Transverse colon (tissue), 4 donors: ENCODE data around the gene FXYD6. TPM values are rescaled to one million over a fixed set of nuclear protein-coding genes. Genes with fewer than 3 reads are reported as not detected.
A peak's percentile ranks its signal among the peaks of the same experiment; 100 is the strongest.

ENCODE experiments used
- DNase-seq: peaks from one replicate; pipeline ENCODE4 v3.0.0-alpha.2; 2019
- H3K27ac ChIP-seq, 4 donors: fragments of 200-600 bp; sonication (generic); 2 replicates each; pipeline ENCODE4 v1.5.1; 2016 to 2018; ENCODE audit warnings: inconsistent platforms in 4 of 4
- H3K27me3 ChIP-seq: fragments of 200-600 bp; sonication (generic); 2 replicates; pipeline ENCODE4 v1.5.1; 2017; ENCODE audit warnings: inconsistent platforms
- H3K36me3 ChIP-seq, 4 donors: fragments of 200-600 bp; sonication (generic); 2 replicates each; pipeline ENCODE4 v1.5.1; 2017 to 2019; ENCODE audit warnings: inconsistent platforms in 4 of 4
- H3K4me1 ChIP-seq, 4 donors: fragments of 200-600 bp; sonication (generic); 2 replicates each; pipeline ENCODE4 v1.5.1; 2017 to 2020; ENCODE audit warnings: inconsistent platforms in 4 of 4
- H3K4me3 ChIP-seq, 4 donors: fragments of 200-600 bp; sonication (generic); 1 replicate in 1 of 4; 2 replicates in 3 of 4; pipeline versions ENCODE4 v1.5.1 to v1.6.1; 2017 to 2019; ENCODE audit warnings: inconsistent platforms in 4 of 4
- H3K9me3 ChIP-seq, 2 donors: fragments of 200-600 bp; sonication (generic); 2 replicates each; pipeline ENCODE4 v1.5.1; 2017 to 2019; ENCODE audit warnings: inconsistent platforms in 2 of 2
- EP300 ChIP-seq: sonication (generic); formaldehyde crosslinking; IDR thresholded peaks from one replicate; pipeline ENCODE4 v1.6.1; 2017; ENCODE audit warnings: antibody characterized with exemption, low read depth
- POLR2A ChIP-seq: fragments of 450-650 bp; IDR thresholded peaks from one replicate; pipeline ENCODE4 v1.6.1; 2016; ENCODE audit warnings: antibody characterized with exemption, mild to moderate bottlenecking, moderate library complexity
- POLR2AphosphoS5 ChIP-seq, 3 donors: sonication (generic); formaldehyde crosslinking; IDR thresholded peaks; one replicate each; pipeline ENCODE4 v1.6.1; 2016; ENCODE audit warnings: antibody characterized with exemption in 3 of 3
- WGBS, 2 donors: methylation state at CpG; one replicate each; pipeline ENCODE4 v1.1.5; 2018; ENCODE audit warnings: low coverage in 1 of 2; 5-methylcytosine and 5-hydroxymethylcytosine counted together
- in situ Hi-C, 4 donors: fragments of 200-750 bp; cut with MboI; loops; one replicate each; pipeline versions ENCODE4 v1.15.0 to v1.15.1; 2017; ENCODE audit warnings: low sequenced_read_pairs in 3 of 4, low pct_ligation_motif_present in 1 of 4, low pct_unique_long_range_greater_than_20kb in 1 of 4
- intact Hi-C: fragments of 100-400 bp; cut with DNase I; formaldehyde crosslinking; loops from one replicate; pipeline ENCODE4 v1.15.1; 2023; ENCODE audit warnings: low total_unique reads
- total RNA-seq, 4 donors: library from RNA; depleted of rRNA; stranded (reverse); fragments of >200 nt; gene quantifications; one replicate each; pipeline ENCODE4 v1.1.0, GENCODE V29; 2016
- TF ChIP-seq, protein P1 (sequence below), 5 experiments: fragments of 200-600 bp in 3 of 5; fragments of 450-650 bp in 2 of 5; sonication (generic) in 3 of 5; IDR thresholded peaks; 1 replicate in 2 of 5; 2 replicates in 3 of 5; pipeline ENCODE4 v1.5.1; 2016 to 2017; ENCODE audit warnings: antibody characterized with exemption in 5 of 5, inconsistent platforms in 3 of 5, mild to moderate bottlenecking in 2 of 5, moderate library complexity in 1 of 5

Gene FXYD6
- total RNA-seq, 4 donors from 2014 or later = 29.2 to 62.5 (median 46.0) TPM

GRCh38 chr11:117823294-117823945 lies 53.0 kb downstream of the FXYD6 start:
- peak; percentile 13 for DNase-seq
- Histone ChIP-seq H3K27me3 (no peaks in the 10 kb centered on the region), H3K27ac (peak overlapping the region; percentile 60 to 72 (median 64)), H3K9me3 (no peaks in the 10 kb centered on the region), H3K36me3 (no peaks in the 10 kb centered on the region), H3K4me1 (peaks cover 0 to 43% (median 13%) of the 10 kb centered on the region in 4 donors), H3K4me3 (no peak overlapping the region)
- in situ Hi-C loops (loop anchor here in 1 of 4 donors (25.0 kb wide), 2 partner anchors 239 to 386 kb away; no protein-coding TSS in a partner anchor), intact Hi-C loops (no loop called here)
- WGBS, 2 donors = 68 to 83% methylated on average over 1 to 18 of the region's 18 CpGs
- TF ChIP-seq, protein P1, sequence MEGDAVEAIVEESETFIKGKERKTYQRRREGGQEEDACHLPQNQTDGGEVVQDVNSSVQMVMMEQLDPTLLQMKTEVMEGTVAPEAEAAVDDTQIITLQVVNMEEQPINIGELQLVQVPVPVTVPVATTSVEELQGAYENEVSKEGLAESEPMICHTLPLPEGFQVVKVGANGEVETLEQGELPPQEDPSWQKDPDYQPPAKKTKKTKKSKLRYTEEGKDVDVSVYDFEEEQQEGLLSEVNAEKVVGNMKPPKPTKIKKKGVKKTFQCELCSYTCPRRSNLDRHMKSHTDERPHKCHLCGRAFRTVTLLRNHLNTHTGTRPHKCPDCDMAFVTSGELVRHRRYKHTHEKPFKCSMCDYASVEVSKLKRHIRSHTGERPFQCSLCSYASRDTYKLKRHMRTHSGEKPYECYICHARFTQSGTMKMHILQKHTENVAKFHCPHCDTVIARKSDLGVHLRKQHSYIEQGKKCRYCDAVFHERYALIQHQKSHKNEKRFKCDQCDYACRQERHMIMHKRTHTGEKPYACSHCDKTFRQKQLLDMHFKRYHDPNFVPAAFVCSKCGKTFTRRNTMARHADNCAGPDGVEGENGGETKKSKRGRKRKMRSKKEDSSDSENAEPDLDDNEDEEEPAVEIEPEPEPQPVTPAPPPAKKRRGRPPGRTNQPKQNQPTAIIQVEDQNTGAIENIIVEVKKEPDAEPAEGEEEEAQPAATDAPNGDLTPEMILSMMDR (IDR thresholded peaks at IDR 0.05) = peak in 2 of 5 experiments; percentile 15
- TF ChIP-seq EP300 (no peak), POLR2A (no peak), POLR2AphosphoS5 (IDR thresholded peaks at IDR 0.05) (no peak)

GRCh38 chr11:117822074-117823033 lies 54.1 kb downstream of the FXYD6 start:
- no peak overlapping the region for H3K4me3 ChIP-seq
- no peaks in the 10 kb centered on the region for H3K27me3 ChIP-seq
- 66% methylated on average over 33 of the region's 33 CpGs; no CpG with 5 or more reads in 1 of the 2 donors for WGBS, 2 donors
- no peaks in the 10 kb centered on the region for H3K9me3 ChIP-seq
- peaks cover 0 to 46% (median 17%) of the 10 kb centered on the region in 4 donors for H3K4me1 ChIP-seq
- in situ Hi-C loops (loop anchor here in 1 of 4 donors (25.0 kb wide), 2 partner anchors 240 to 385 kb away; no protein-coding TSS in a partner anchor), intact Hi-C loops (no loop called here)
- H3K27ac ChIP-seq = peak overlapping the region in 2 of 4 donors; percentile 17 to 30
- TF ChIP-seq POLR2AphosphoS5 (IDR thresholded peaks at IDR 0.05) = no peak
- TF ChIP-seq, protein P1 (IDR thresholded peaks at IDR 0.05) = peak; percentile 40 to 59 (median 52)
- DNase-seq = peak; percentile 49
- no peaks in the 10 kb centered on the region for H3K36me3 ChIP-seq

DNA sequence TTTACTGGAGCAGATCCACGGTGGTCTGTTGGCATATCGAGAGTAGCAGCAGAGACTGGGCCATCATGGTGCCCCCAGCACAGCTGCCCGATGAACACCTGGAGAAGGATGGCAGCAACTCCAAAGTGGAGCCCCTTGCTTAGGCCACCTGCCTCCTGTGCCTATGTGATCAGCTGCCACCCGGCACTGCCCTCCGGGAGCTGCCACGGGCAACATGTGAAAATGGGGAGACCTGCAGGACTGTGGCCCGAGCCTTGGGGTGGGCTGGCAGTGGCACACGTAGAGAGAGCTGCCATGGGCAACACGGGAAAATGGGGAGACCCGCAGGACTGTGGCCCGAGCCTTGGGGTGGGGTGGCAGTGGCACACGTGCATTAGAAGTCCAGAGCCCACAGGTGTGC lies 55.0 kb downstream of the FXYD6 start:
- Histone ChIP-seq H3K9me3 (no peaks in the 10 kb centered on the region), H3K4me1 (peaks cover 6 to 55% (median 25%) of the 10 kb centered on the region in 4 donors), H3K4me3 (no peak overlapping the region), H3K27me3 (no peaks in the 10 kb centered on the region), H3K27ac (no peak overlapping the region), H3K36me3 (no peaks in the 10 kb centered on the region)
- in situ Hi-C loops (loop anchor here in 1 of 4 donors (25.0 kb wide), 2 partner anchors 241 to 384 kb away; no protein-coding TSS in a partner anchor), intact Hi-C loops (no loop called here)
- DNase-seq = no peak
- WGBS, 2 donors = 84% methylated on average over 12 of the region's 12 CpGs; no CpG with 5 or more reads in 1 of the 2 donors
- no peak for TF ChIP-seq POLR2A
- TF ChIP-seq, protein P1 (IDR thresholded peaks at IDR 0.05) = no peak
- TF ChIP-seq EP300 = no peak
- TF ChIP-seq POLR2AphosphoS5 (IDR thresholded peaks at IDR 0.05) = no peak

GRCh38 chr11:117820516-117820915 lies 55.9 kb downstream of the FXYD6 start:
- H3K9me3 ChIP-seq = no peaks in the 10 kb centered on the region
- no peak overlapping the region for H3K27ac ChIP-seq
- in situ Hi-C loops (loop anchor here in 1 of 4 donors (25.0 kb wide), 2 partner anchors 242 to 383 kb away; no protein-coding TSS in a partner anchor), intact Hi-C loops (no loop called here)
- H3K36me3 ChIP-seq = no peaks in the 10 kb centered on the region
- no peaks in the 10 kb centered on the region for H3K27me3 ChIP-seq
- H3K4me3 ChIP-seq = no peak overlapping the region
- peaks cover 14 to 64% (median 34%) of the 10 kb centered on the region in 4 donors for H3K4me1 ChIP-seq
- TF ChIP-seq EP300 (no peak), POLR2A (no peak), POLR2AphosphoS5 (IDR thresholded peaks at IDR 0.05) (no peak)
- TF ChIP-seq, protein P1 (IDR thresholded peaks at IDR 0.05) = no peak
- WGBS, 2 donors = 94 to 95% methylated on average over 5 to 10 of the region's 10 CpGs
- DNase-seq = no peak
